Prostate gland (tissue), 2 donors: ENCODE data around the gene RNF112.

ENCODE experiments used
- POLR2A ChIP-seq: fragments of 450-650 bp; IDR thresholded peaks from one replicate; pipeline ENCODE4 v1.6.1; 2016; ENCODE audit warnings: antibody characterized with exemption, mild to moderate bottlenecking
- POLR2AphosphoS5 ChIP-seq: sonication (generic); formaldehyde crosslinking; IDR thresholded peaks from one replicate; pipeline ENCODE4 v1.6.1; 2017; ENCODE audit warnings: antibody characterized with exemption
- TF ChIP-seq, protein P1 (sequence below), 4 experiments: fragments of 200-600 bp in 2 of 4; fragments of 450-650 bp in 2 of 4; sonication (generic) in 2 of 4; IDR thresholded peaks; 1 replicate in 3 of 4; 2 replicates in 1 of 4; pipeline ENCODE4 v1.5.1; 2016 to 2019; ENCODE audit warnings: antibody characterized with exemption in 4 of 4, mild to moderate bottlenecking in 2 of 4, moderate library complexity in 2 of 4

DNA sequence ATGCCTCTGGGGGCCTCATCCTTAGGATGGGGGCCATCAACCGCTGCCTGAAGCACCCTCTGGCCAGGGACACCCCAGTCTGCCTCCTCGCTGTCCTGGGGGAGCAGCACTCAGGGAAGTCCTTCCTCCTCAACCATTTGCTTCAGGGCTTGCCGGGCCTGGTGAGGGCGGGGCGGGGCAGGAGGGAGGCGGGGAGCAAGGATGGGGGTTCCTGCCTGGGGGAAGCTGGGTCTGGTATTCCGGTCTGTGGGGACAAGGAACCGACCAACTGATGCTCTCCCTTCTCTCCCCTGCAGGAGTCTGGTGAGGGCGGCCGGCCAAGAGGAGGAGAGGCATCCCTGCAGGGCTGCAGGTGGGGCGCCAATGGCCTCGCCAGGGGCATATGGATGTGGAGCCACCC lies 2.0 kb downstream of the RNF112 start:
- TF ChIP-seq, protein P1, sequence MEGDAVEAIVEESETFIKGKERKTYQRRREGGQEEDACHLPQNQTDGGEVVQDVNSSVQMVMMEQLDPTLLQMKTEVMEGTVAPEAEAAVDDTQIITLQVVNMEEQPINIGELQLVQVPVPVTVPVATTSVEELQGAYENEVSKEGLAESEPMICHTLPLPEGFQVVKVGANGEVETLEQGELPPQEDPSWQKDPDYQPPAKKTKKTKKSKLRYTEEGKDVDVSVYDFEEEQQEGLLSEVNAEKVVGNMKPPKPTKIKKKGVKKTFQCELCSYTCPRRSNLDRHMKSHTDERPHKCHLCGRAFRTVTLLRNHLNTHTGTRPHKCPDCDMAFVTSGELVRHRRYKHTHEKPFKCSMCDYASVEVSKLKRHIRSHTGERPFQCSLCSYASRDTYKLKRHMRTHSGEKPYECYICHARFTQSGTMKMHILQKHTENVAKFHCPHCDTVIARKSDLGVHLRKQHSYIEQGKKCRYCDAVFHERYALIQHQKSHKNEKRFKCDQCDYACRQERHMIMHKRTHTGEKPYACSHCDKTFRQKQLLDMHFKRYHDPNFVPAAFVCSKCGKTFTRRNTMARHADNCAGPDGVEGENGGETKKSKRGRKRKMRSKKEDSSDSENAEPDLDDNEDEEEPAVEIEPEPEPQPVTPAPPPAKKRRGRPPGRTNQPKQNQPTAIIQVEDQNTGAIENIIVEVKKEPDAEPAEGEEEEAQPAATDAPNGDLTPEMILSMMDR (IDR thresholded peaks at IDR 0.05), result no peak
- no peak for TF ChIP-seq POLR2A
- TF ChIP-seq POLR2AphosphoS5, result no peak
